Mesodermal cell (in vitro differentiated cells): ENCODE results near the gene MAGI2.

Source experiments
- H3K27ac ChIP-seq: 2 replicates; pipeline ENCODE4 v1.7.0; 2013; ENCODE audit warnings: mild to moderate bottlenecking, low read depth, low read length, moderate library complexity; ENCODE audit not compliant: severe bottlenecking
- H3K36me3 ChIP-seq: 2 replicates; pipeline ENCODE4 v1.7.1; 2013; ENCODE audit warnings: mild to moderate bottlenecking, low read length, moderate library complexity; ENCODE audit not compliant: control insufficient read depth, insufficient read depth
- H3K4me1 ChIP-seq: one replicate; pipeline ENCODE4 v1.7.1; 2013; ENCODE audit warnings: mild to moderate bottlenecking, low read length; ENCODE audit not compliant: insufficient read depth, control insufficient read depth, poor library complexity, severe bottlenecking
- H3K4me3 ChIP-seq: 2 replicates; pipeline ENCODE4 v1.7.0; 2013; ENCODE audit warnings: low read length, control low read depth, mild to moderate bottlenecking; ENCODE audit not compliant: insufficient read depth, poor library complexity, severe bottlenecking; ENCODE audit errors: extremely low read depth
- H3K9me3 ChIP-seq: 2 replicates; pipeline ENCODE4 v1.7.1; 2013; ENCODE audit warnings: mild to moderate bottlenecking, low read length, moderate library complexity; ENCODE audit not compliant: control insufficient read depth
- WGBS, 2 experiments: methylation state at CpG; one replicate each; pipeline ENCODE4 v1.1.5; 2013; ENCODE audit warnings: missing lambda C conversion rate in 2 of 2; ENCODE audit not compliant: insufficient coverage in 2 of 2; 5-methylcytosine and 5-hydroxymethylcytosine counted together

MAGI2 gene

GRCh38 chr7:79165225-79165624 lies 288.2 kb downstream of the MAGI2 start:
- Histone ChIP-seq H3K27ac (no peak overlapping the region), H3K4me3 (no peak overlapping the region), H3K36me3 (no peaks in the 10 kb centered on the region), H3K9me3 (peaks cover 5% of the 10 kb centered on the region), H3K4me1 (no peaks in the 10 kb centered on the region)
- no CpG with 5 or more reads among the region's 1 CpG for WGBS, 2 experiments

GRCh38 chr7:79159040-79159664 lies 294.3 kb downstream of the MAGI2 start:
- H3K4me3 ChIP-seq = no peak overlapping the region
- 95 to 97% methylated on average over 2 to 3 of the region's 5 CpGs for WGBS, 2 experiments
- no peaks in the 10 kb centered on the region for H3K36me3 ChIP-seq
- peaks cover 14% of the 10 kb centered on the region for H3K9me3 ChIP-seq
- H3K4me1 ChIP-seq = no peaks in the 10 kb centered on the region
- H3K27ac ChIP-seq = no peak overlapping the region

DNA sequence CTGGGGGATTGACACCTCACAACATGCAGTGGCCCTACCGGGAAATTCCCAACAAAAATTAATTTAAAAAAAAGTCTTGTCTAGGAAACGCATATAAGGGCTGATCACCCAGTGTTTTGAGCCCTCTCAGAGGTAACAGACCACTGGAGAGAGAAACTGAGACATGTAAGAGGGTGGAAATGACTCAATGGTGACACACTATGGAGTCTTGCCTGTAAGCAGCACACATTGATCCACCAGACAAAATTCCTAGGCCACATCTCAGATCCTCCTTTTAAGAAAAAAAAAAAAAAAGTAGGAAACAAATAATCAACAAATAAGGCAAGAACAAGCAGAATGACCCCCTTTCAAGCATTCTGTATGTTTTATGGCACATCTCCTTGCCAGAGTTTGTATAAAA lies 296.2 kb downstream of the MAGI2 start:
- peaks cover 14% of the 10 kb centered on the region for H3K9me3 ChIP-seq
- H3K4me3 ChIP-seq = no peak overlapping the region
- H3K36me3 ChIP-seq = no peaks in the 10 kb centered on the region
- WGBS, 2 experiments = 83% methylated on average over 1 of the region's 2 CpGs; no CpG with 5 or more reads in 1 of the 2 experiments
- no peak overlapping the region for H3K27ac ChIP-seq
- H3K4me1 ChIP-seq = no peaks in the 10 kb centered on the region

DNA sequence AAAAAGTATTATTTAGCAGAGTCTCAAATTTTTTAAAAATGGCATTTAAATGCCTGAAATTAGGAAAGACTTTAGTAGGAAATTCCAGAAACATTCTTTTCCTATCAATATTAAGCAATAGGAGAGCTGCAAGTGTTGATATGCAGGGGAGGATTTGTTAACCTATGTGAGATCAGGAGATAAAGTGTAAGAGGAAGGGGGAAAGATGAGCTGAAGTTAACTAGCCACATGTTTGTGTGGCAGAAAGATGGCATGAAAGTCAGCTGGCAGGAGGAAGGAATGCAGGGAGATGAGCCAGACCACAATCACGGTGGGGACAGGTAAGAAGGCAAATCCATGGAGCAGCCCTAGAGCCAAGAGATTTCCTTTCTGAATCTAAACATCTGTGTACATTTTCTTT lies 303.6 kb downstream of the MAGI2 start:
- no peak overlapping the region for H3K27ac ChIP-seq
- no peaks in the 10 kb centered on the region for H3K4me1 ChIP-seq
- WGBS, 2 experiments = no CpG with 5 or more reads among the region's 1 CpG
- no peaks in the 10 kb centered on the region for H3K36me3 ChIP-seq
- no peaks in the 10 kb centered on the region for H3K9me3 ChIP-seq
- no peak overlapping the region for H3K4me3 ChIP-seq

DNA sequence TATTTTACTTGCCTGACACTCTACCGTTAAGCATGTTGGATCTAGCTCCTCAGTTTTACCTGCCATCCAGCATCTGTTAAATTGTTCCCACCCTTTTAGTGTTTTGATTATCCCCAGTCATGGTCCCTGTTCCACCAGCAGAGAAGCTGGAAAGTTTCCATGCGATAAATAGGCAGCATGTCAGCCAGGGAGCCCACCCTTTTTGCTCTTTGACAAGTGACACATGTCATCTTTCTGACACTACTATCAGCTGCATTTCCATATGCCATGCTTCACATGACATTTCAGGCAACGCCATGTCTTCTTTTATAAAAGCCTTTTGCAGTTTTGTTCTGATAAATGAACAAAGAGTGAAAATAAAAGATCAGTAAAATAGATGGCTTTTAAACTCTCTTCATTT lies 310.8 kb downstream of the MAGI2 start:
- no peak overlapping the region for H3K4me3 ChIP-seq
- H3K4me1 ChIP-seq = no peaks in the 10 kb centered on the region
- WGBS, 2 experiments = 86 to 96% methylated on average over 2 of the region's 3 CpGs
- no peak overlapping the region for H3K27ac ChIP-seq
- H3K9me3 ChIP-seq = no peaks in the 10 kb centered on the region
- no peaks in the 10 kb centered on the region for H3K36me3 ChIP-seq

GRCh38 chr7:79141252-79141651 lies 312.2 kb downstream of the MAGI2 start:
- no peaks in the 10 kb centered on the region for H3K9me3 ChIP-seq
- H3K4me1 ChIP-seq = no peaks in the 10 kb centered on the region
- WGBS, 2 experiments = no CpG with 5 or more reads among the region's 1 CpG
- H3K36me3 ChIP-seq = no peaks in the 10 kb centered on the region
- no peak overlapping the region for H3K27ac ChIP-seq
- no peak overlapping the region for H3K4me3 ChIP-seq

DNA sequence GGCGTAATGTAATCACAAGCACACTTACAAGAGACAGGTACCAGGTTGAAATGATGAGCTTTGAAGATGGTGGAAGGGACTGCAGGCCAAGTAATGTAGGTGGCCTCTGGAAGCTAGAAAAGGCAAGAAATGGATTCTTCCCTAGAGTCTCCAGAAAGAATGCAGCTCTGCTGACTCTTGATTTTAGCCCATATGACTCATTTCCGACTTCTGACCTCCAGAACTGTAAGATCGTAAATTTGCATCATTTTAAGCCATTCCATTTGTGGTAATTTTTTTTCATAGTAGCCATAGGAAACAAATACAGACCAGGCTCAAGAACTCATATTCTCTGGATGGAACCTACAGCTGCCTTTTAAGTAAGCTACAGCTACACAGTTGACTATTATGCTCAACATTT lies 315.5 kb downstream of the MAGI2 start:
- 94 to 100% methylated on average over 2 of the region's 3 CpGs for WGBS, 2 experiments
- H3K4me3 ChIP-seq = no peak overlapping the region

DNA sequence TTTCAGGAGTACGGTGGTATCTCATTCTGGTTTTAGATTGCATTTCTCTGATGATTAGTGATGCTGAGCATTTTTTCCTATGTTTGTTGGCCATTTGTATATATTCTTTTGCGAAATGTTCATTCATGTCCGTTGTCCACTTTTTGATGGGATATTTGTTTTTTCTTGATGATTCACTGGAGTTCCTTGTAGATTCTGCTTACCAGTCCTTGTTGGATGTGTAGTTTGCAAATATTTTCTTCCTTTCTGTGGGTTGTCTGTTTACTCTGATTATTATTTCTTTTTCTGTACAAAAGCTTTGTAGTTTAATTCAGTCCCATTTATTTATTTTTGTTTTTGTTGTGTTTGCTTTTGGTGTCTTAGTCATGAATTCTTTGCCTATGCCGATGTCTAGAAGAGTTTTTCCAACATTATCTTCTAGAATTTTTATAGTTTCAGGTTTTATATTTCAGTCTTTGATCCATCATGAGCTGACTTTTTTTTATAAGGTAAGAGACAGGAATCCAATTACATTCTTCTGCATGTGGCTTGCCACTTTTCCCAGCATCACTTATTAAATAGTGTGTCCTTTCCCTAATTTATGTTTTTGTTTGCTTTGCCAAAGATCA lies 320.5 kb downstream of the MAGI2 start:
- Histone ChIP-seq H3K4me3 (no peak overlapping the region), H3K27ac (no peak overlapping the region), H3K36me3 (no peaks in the 10 kb centered on the region), H3K9me3 (no peaks in the 10 kb centered on the region), H3K4me1 (no peaks in the 10 kb centered on the region)
- whole genome bisulfite sequencing, 2 experiments = 80 to 88% methylated on average over 1 to 2 of the region's 4 CpGs

More for the DNA sequence above, 315.5 kb downstream of the MAGI2 start:
- no peaks in the 10 kb centered on the region for H3K9me3 ChIP-seq
- H3K27ac ChIP-seq = no peak overlapping the region
- H3K4me1 ChIP-seq = no peaks in the 10 kb centered on the region
- H3K36me3 ChIP-seq = no peaks in the 10 kb centered on the region

DNA sequence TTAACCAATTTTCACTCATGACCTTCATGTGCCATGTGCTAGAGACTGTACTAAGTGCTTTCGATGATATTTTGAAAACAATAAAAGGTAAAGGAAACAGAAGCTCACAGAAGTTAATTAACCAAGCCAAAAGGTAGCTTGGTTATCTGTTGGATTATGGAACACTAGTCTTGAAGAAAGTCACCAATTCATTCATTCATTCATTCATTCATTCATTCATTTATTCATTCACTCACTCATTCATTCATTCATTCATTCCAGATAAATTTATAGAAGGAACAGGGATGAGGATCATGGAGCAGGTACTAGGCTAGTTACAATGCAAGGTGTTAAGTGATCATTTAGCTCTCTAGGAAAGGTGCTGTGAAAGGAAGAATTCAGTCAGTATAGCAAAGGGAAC lies 322.8 kb downstream of the MAGI2 start:
- Histone ChIP-seq H3K4me3 (no peak overlapping the region), H3K4me1 (no peaks in the 10 kb centered on the region), H3K36me3 (no peaks in the 10 kb centered on the region), H3K27ac (no peak overlapping the region), H3K9me3 (no peaks in the 10 kb centered on the region)
- WGBS, 2 experiments = no CpG with 5 or more reads among the region's 1 CpG

- H3K4me1 ChIP-seq = no peaks in the 10 kb centered on the region
- H3K27ac ChIP-seq = no peak overlapping the region
- H3K36me3 ChIP-seq = no peaks in the 10 kb centered on the region
- no peak overlapping the region for H3K4me3 ChIP-seq
- no peaks in the 10 kb centered on the region for H3K9me3 ChIP-seq
- 100% methylated on average over 1 of the region's 2 CpGs; no CpG with 5 or more reads in 1 of the 2 experiments for WGBS, 2 experiments
Observed at GRCh38 chr7:79124331-79124730, 329.1 kb downstream of the MAGI2 start.

DNA sequence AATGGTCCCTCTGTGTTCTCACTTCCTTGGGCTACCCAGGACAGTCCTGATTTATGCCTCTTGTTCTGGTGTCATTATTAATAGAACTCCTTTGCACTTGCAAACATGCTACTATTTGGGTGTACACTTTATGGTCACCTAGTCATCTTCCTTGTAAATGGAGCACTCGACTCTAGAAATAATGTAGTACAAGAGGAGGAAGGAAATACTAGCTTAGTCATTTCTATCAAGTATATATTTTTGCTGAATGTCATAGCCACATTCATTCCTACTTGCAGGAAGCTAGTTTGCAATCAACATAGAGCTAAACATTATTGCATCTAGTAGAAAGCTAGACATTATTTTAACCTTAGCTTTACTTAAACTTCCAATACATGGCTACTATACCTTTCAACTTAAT lies 335.3 kb downstream of the MAGI2 start:
- no CpG with 5 or more reads among the region's 1 CpG for WGBS, 2 experiments
- no peaks in the 10 kb centered on the region for H3K4me1 ChIP-seq
- H3K9me3 ChIP-seq = no peaks in the 10 kb centered on the region
- H3K4me3 ChIP-seq = no peak overlapping the region
- H3K36me3 ChIP-seq = no peaks in the 10 kb centered on the region
- H3K27ac ChIP-seq = no peak overlapping the region
